ENCODE results near the gene TRMT2A. TPM values are rescaled to one million over a fixed set of nuclear protein-coding genes. Genes with fewer than 3 reads are reported as not detected.
A peak's percentile ranks its signal among the peaks of the same experiment; 100 is the strongest.

Gene TRMT2A
- total RNA-seq, 4 donors from 2014 or later = 16.9 to 38.0 (median 28.2) TPM

DNA sequence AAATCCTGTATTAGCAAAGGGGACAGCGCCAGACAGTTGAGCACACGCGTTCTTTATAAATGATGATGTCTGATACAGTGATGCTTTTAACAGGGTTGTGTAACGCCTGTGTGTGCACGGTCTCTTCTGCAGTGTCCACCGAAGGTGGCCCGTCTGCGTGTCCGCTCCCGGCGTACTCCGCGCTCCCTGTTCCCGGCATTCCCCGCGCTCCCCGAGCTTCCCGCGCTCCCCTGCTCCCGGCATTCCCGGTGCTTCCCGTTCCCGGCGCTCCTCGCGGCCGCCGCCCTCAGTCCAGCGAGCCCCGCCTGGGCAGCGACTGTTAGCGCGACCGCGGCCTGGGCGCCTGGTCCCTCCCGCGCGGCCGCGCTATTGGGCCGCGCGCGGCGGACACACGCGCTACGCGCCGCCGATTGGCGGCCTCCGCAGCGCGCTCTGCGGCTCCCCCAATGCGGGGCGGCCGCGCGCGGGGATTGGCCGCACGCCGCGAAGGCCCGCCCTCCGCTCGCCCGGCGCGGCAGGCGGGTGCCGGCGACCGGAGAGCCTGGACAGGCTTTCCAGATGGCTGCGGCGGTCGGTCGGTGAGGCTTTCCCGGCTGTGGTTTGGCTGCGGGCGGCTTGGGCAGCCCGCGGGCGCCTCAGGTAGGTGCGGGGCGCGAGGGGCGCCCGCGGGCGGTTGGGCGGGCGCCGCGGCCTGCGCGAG is 37.1 kb downstream of the TRMT2A start, which contains the start of gene DGCR8:
DGCR8 (plus strand) TSS at position 497 of the 700 bp plus-strand sequence. CDS start 5,723 bp downstream, outside the sequence.
- intact Hi-C loops (cut with DNase I; ENCODE audit: low total_unique reads) = loop anchor here (1.0 to 10.0 kb wide), 5 partner anchors 37 to 417 kb away; partner anchors contain the start of genes KLHL22, TANGO2 and TRMT2A
- no peaks in the 10 kb centered on the region for H3K27me3 ChIP-seq

GRCh38 chr22:20076627-20077172 is 40.3 kb downstream of the TRMT2A start:
- no peaks in the 10 kb centered on the region for H3K36me3 ChIP-seq
- intact Hi-C loops (cut with DNase I; ENCODE audit: low total_unique reads) = no loop called here
- no peak for DNase-seq

More for the DNA sequence above, 37.1 kb downstream of the TRMT2A start, which contains the start of gene DGCR8:
- no peaks in the 10 kb centered on the region for H3K36me3 ChIP-seq
- in situ Hi-C loops (cut with MboI; ENCODE audit: low sequenced_read_pairs in 4 of 4) = no loop called here
- ATAC-seq (peak; percentile 84 to 86), DNase-seq (peak; percentile 90 to 94)
- H3K9me3 ChIP-seq = no peaks in the 10 kb centered on the region
- H3K4me3 ChIP-seq = peak within 1 kb of the TSS; percentile 61 to 87 (median 75)
- peaks cover 43 to 50% of the 10 kb centered on the region in 2 donors for H3K4me1 ChIP-seq
- TF ChIP-seq, protein P1, sequence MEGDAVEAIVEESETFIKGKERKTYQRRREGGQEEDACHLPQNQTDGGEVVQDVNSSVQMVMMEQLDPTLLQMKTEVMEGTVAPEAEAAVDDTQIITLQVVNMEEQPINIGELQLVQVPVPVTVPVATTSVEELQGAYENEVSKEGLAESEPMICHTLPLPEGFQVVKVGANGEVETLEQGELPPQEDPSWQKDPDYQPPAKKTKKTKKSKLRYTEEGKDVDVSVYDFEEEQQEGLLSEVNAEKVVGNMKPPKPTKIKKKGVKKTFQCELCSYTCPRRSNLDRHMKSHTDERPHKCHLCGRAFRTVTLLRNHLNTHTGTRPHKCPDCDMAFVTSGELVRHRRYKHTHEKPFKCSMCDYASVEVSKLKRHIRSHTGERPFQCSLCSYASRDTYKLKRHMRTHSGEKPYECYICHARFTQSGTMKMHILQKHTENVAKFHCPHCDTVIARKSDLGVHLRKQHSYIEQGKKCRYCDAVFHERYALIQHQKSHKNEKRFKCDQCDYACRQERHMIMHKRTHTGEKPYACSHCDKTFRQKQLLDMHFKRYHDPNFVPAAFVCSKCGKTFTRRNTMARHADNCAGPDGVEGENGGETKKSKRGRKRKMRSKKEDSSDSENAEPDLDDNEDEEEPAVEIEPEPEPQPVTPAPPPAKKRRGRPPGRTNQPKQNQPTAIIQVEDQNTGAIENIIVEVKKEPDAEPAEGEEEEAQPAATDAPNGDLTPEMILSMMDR (IDR thresholded peaks at IDR 0.05 in 4 of 5, conservative IDR thresholded peaks at IDR 0.05 in 1 of 5) = peak in 1 of 5 experiments; percentile 6
- TF ChIP-seq POLR2A (IDR thresholded peaks at IDR 0.05) = peak; percentile 62 to 65
- H3K27ac ChIP-seq = peak within 1 kb of the TSS; percentile 83 to 96 (median 86)

GRCh38 chr22:20071524-20071972 is 45.5 kb downstream of the TRMT2A start:
- Histone ChIP-seq H3K27ac (no peak overlapping the region), H3K27me3 (no peaks in the 10 kb centered on the region), H3K4me3 (no peak overlapping the region), H3K9me3 (no peaks in the 10 kb centered on the region), H3K4me1 (no peaks in the 10 kb centered on the region), H3K36me3 (no peaks in the 10 kb centered on the region)
- in situ Hi-C loops (cut with MboI; ENCODE audit: low sequenced_read_pairs in 4 of 4) (no loop called here), intact Hi-C loops (cut with DNase I; ENCODE audit: low total_unique reads) (no loop called here)
- no peak for ATAC-seq
- no peak for DNase-seq
- no peak for TF ChIP-seq POLR2A (IDR thresholded peaks at IDR 0.05)
- TF ChIP-seq, protein P1 (IDR thresholded peaks at IDR 0.05 in 4 of 5, conservative IDR thresholded peaks at IDR 0.05 in 1 of 5) = no peak

More at GRCh38 chr22:20076627-20077172, 40.3 kb downstream of the TRMT2A start:
- no peak for ATAC-seq
- no peak overlapping the region for H3K4me3 ChIP-seq
- H3K27me3 ChIP-seq = no peaks in the 10 kb centered on the region
- no peaks in the 10 kb centered on the region for H3K9me3 ChIP-seq
- no peak for TF ChIP-seq POLR2A (IDR thresholded peaks at IDR 0.05)
- TF ChIP-seq, protein P1 (IDR thresholded peaks at IDR 0.05 in 4 of 5, conservative IDR thresholded peaks at IDR 0.05 in 1 of 5) = no peak
- H3K4me1 ChIP-seq = peaks cover 14 to 18% of the 10 kb centered on the region in 2 donors
- in situ Hi-C loops (cut with MboI; ENCODE audit: low sequenced_read_pairs in 4 of 4) = no loop called here
- H3K27ac ChIP-seq = no peak overlapping the region

- no peak overlapping the region for H3K27ac ChIP-seq
- no peaks in the 10 kb centered on the region for H3K27me3 ChIP-seq
- peaks cover 0 to under 1% of the 10 kb centered on the region in 2 donors for H3K4me1 ChIP-seq
- no peak for DNase-seq
- H3K9me3 ChIP-seq = no peaks in the 10 kb centered on the region
- in situ Hi-C loops (cut with MboI; ENCODE audit: low sequenced_read_pairs in 4 of 4) = no loop called here
- H3K4me3 ChIP-seq = no peak overlapping the region
- TF ChIP-seq, protein P1 (IDR thresholded peaks at IDR 0.05 in 4 of 5, conservative IDR thresholded peaks at IDR 0.05 in 1 of 5) = no peak
- no peak for TF ChIP-seq POLR2A (IDR thresholded peaks at IDR 0.05)
- no peak for ATAC-seq
- H3K36me3 ChIP-seq = peaks cover 0 to 5% of the 10 kb centered on the region in 2 donors
- intact Hi-C loops (cut with DNase I; ENCODE audit: low total_unique reads) = no loop called here
These were observed 47.5 kb downstream of the TRMT2A start for GRCh38 chr22:20069331-20070042.
